HFF-Myc (cell line): ENCODE results near the gene ZNF41.

Experiments used
- DNase-seq: peaks from one replicate; pipeline ENCODE4 v3.0.0-alpha.2; 2011; ENCODE audit warnings: low read depth; ENCODE audit errors: extremely low read depth
- H3K4me3 ChIP-seq: replicated peaks from 2 replicates; pipeline ENCODE4 v1.5.1; 2011; ENCODE audit warnings: low read depth, mild to moderate bottlenecking, control low read depth, low read length
- CTCF ChIP-seq: IDR thresholded peaks from 2 replicates; pipeline ENCODE4 v1.5.1; 2012; ENCODE audit warnings: mild to moderate bottlenecking, low read depth, low read length, control low read depth; ENCODE audit errors: missing control alignments

Gene ZNF41

DNA sequence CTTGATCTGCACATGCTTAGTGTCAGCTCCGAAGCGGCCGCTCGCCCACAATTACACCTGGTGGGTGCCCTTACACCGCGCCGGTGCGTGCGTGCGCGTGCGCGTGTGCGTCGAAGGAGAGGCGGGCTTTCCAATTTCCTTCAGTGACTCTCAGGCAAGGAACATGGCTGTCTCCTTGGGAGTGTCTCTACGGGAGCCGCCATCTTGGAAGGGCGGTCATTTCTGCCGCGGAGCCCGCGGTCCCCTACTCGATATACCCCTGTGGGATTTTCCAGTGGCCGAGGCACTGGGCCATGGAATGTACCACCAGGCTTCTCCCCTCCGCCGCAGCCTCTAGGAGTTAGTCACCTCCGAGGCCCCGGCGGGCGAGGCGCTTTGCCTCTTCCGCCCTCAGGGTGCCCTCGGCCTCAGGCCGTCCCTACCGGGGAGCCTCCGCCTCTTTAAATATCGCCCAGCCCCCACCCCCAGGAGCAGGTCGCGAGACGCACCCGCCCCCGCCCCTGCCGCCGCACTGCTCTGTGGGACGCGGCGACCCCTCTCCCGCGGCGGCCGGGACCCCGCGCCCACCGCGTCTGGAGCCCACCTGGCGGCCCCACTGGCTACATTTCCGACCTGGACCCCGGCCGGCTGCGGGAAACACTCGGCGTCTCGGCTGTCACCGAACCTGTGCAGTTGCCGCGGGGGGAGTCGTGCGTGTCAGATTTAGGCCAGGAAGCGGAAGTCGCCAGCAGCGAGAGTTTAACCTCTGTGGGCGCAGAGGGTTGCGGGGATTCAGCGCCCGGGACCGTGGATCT lies at the start of gene ZNF41:
Gene ZNF41, minus strand, starts transcription at position 711 of the 794 bp plus-strand sequence. CDS start 15,741 bp downstream, outside the sequence.
- peak; percentile 49 for DNase-seq
- TF ChIP-seq CTCF: no peak
- H3K4me3 ChIP-seq: peak within 1 kb of the TSS; percentile 65

GRCh38 chrX:47530049-47530448 lies 47.0 kb upstream of the ZNF41 start:
- no peak overlapping the region for H3K4me3 ChIP-seq
- no peak for TF ChIP-seq CTCF
- DNase-seq: no peak

GRCh38 chrX:47529548-47529947 lies 46.5 kb upstream of the ZNF41 start:
- no peak overlapping the region for H3K4me3 ChIP-seq
- DNase-seq: no peak
- TF ChIP-seq CTCF: no peak

DNA sequence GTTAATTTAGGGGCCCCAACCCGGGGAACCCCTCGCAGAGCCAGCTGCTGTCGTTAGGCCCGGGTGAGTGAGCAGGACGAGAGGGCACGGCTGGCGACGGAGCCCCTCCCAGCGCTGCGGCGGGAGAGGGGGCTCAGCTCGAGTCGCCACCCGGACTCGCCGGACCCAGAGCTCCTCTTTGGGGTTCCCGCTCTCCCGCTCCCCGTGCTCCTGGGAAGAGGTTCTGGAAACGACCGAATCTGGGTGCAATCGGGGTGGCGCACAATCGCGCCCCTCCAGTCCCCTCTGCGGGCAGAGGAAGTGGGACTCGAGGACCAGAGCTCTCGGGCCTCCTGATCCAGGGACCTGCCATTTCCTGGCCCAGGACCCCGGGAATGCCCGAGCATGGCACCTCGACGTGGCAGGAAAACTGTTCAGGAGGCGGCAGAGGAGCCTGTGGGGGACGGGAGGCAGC lies 40.7 kb upstream of the ZNF41 start:
- no peak for TF ChIP-seq CTCF
- peak overlapping the region; percentile 44 for H3K4me3 ChIP-seq
- no peak for DNase-seq

GRCh38 chrX:47523297-47523696 lies 40.3 kb upstream of the ZNF41 start:
- DNase-seq: no peak
- peak overlapping the region; percentile 44 for H3K4me3 ChIP-seq
- peak; percentile 61 for TF ChIP-seq CTCF

DNA sequence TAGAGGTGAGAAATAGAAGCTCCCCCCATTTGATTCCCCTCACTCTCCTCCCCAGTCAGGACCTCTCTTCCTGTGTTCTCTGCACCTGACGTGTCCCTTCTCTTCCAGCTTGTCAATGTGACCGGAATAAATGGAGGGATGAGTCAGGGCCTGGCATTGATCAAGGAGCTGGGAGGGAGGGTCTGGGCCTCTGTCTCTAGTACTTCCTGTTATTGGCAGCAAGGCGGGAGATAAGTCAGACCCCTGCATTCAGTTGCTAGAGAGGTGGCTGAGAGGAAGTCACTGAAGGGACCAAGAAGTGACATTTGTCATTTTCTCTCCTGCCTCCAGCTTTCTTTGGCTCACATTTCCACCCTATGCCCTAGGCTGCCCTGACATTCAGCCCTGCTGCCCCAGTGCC lies 35.1 kb upstream of the ZNF41 start:
- DNase-seq: no peak
- no peak overlapping the region for H3K4me3 ChIP-seq
- TF ChIP-seq CTCF: no peak
